CD8-positive, alpha-beta memory T cell (primary cell): ENCODE data around the gene TCN2. TPM values are rescaled to one million over a fixed set of nuclear protein-coding genes. Genes with fewer than 3 reads are reported as not detected.
"Not testable (repeated sequence)": the region's sequence is repeated elsewhere in the genome, so short reads cannot be mapped to it uniquely, and the experiment has no call there.

Experiments
- CTCF ChIA-PET: fragments of 350-600 bp; sonication (Branson Sonifier 250); formaldehyde crosslinking; loops from one replicate; lab custom pipeline; 2021; ENCODE audit warnings: antibody characterized with exemption; lab: Charles Lee
- POLR2A ChIA-PET: fragments of 350-600 bp; sonication (Branson Sonifier 250); formaldehyde crosslinking; loops from one replicate; lab custom pipeline; 2021; ENCODE audit warnings: antibody characterized with exemption; lab: Charles Lee
- DNase-seq, 5 donors: peaks; one replicate each; pipeline versions ENCODE4 v3.0.0 to v3.0.0-alpha.2; 2020 to 2022; ENCODE audit warnings: mixed read lengths in 1 of 5
- H3K27ac ChIP-seq: one replicate; pipeline ENCODE4 v1.7.0; 2013; ENCODE audit warnings: low read depth, mild to moderate bottlenecking, low read length, moderate library complexity
- H3K27me3 ChIP-seq: 2 replicates; pipeline ENCODE4 v1.7.0; 2013; ENCODE audit warnings: low read length, mild to moderate bottlenecking; ENCODE audit not compliant: insufficient read depth, poor library complexity, severe bottlenecking
- H3K36me3 ChIP-seq: 2 replicates; pipeline ENCODE4 v1.7.0; 2013; ENCODE audit warnings: mild to moderate bottlenecking, low read length, moderate library complexity; ENCODE audit not compliant: insufficient read depth
- H3K4me1 ChIP-seq: 2 replicates; pipeline ENCODE4 v1.7.0; 2013; ENCODE audit warnings: mild to moderate bottlenecking, low read length, moderate library complexity; ENCODE audit not compliant: insufficient read depth
- H3K4me3 ChIP-seq: 2 replicates; pipeline ENCODE4 v1.7.0; 2013; ENCODE audit warnings: mild to moderate bottlenecking, low read length
- H3K9me3 ChIP-seq: 2 replicates; pipeline ENCODE4 v1.7.0; 2013; ENCODE audit warnings: mild to moderate bottlenecking, low read length
- H3K27ac Mint-ChIP-seq, 8 donors: one replicate each; pipeline ENCODE4 v1.8.0; 2020 to 2021; ENCODE audit warnings: mixed read lengths in 8 of 8, mild to moderate bottlenecking in 6 of 8, inconsistent platforms in 3 of 8, moderate library complexity in 3 of 8
- H3K27me3 Mint-ChIP-seq, 2 donors: one replicate each; pipeline ENCODE4 v1.8.0; 2020 to 2021; ENCODE audit warnings: mixed read lengths in 2 of 2, mild to moderate bottlenecking in 1 of 2, moderate library complexity in 1 of 2
- H3K36me3 Mint-ChIP-seq, 3 donors: one replicate each; pipeline ENCODE4 v1.8.0; 2020 to 2021; ENCODE audit warnings: mixed read lengths in 3 of 3, inconsistent platforms in 1 of 3, mild to moderate bottlenecking in 1 of 3
- H3K4me1 Mint-ChIP-seq, 3 donors: one replicate each; pipeline ENCODE4 v1.8.0; 2020 to 2021; ENCODE audit warnings: mixed read lengths in 3 of 3, inconsistent platforms in 1 of 3, mild to moderate bottlenecking in 1 of 3
- H3K4me3 Mint-ChIP-seq, 7 donors: one replicate each; pipeline ENCODE4 v1.8.0; 2020 to 2021; ENCODE audit warnings: mixed read lengths in 7 of 7, mild to moderate bottlenecking in 6 of 7, moderate library complexity in 4 of 7, inconsistent platforms in 2 of 7
- H3K9me3 Mint-ChIP-seq, 5 donors: one replicate each; pipeline ENCODE4 v1.8.0; 2020 to 2022; ENCODE audit warnings: mixed read lengths in 5 of 5, mild to moderate bottlenecking in 3 of 5, moderate library complexity in 2 of 5, inconsistent platforms in 1 of 5
- polyA plus RNA-seq: library from polyadenylated mRNA; unstranded; fragments of 300-500 nt; fragmentation: Illumina TruSeq; gene quantifications from one replicate; pipeline ENCODE4 v1.2.3, GENCODE V29; 2021
- total RNA-seq, 2 experiments: library from RNA; stranded (reverse); gene quantifications; one replicate each; pipeline ENCODE4 v1.2.3, GENCODE V29; 2021

Gene TCN2
- total and polyA plus RNA-seq, 3 experiments from 2014 or later: 0.11 to 0.63 (median 0.28) TPM

DNA sequence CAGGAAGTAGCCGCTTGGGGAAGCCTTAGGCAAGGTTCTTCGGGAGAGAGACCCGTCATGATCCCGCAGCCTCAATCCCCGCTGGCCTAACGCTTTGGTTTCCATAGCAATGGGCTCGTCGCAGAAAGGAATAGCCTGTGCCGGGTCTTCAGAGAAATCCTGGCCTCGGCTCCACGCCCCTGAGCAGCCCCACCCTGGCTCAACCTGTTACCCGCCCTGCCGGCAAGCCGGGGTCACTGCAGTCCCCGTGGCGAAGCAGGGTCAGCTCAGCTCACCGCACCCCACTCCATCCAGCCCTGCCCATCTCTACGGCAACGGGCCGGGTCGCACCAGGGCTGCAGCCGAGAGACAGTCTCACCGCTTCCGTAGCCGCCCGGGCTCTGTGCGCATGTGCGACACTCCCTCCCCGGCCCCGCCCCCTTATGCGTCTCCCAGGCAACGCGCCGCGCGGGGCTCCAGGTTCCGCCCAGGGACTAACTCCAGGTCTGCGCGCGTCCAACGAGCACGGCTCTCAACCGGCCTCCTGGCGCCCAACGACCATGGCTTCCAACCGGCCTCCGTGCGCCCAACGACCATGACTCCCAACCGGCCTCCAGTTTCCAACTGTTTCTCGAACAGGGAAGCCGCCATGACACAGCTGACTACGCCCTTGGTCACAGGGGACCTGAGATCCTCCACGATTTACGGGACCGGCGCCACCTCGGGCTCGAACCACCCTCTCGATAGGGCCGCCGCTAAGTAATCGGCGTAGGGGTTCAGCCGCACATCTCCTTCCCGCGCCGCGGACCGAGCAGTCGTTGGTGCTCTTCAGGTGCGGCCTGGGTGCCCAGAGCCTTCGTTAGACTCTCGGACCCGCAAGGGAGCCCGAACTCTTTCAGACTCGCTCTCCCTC, 60.8 kb downstream of the TCN2 start, which contains the start of gene DUSP18:
Gene DUSP18 (minus strand): TSS at position 382 of the 892 bp plus-strand sequence. CDS start 3,872 bp downstream, outside the sequence.
- Histone ChIP-seq H3K4me3 (peak within 1 kb of the TSS; percentile 96), H3K4me1 (peaks cover 20% of the 10 kb centered on the region), H3K27me3 (no peaks in the 10 kb centered on the region), H3K9me3 (no peaks in the 10 kb centered on the region), H3K27ac (peak within 1 kb of the TSS; percentile 84), H3K36me3 (no peaks in the 10 kb centered on the region)
- peak; percentile 90 to 96 (median 93) for DNase-seq
- CTCF ChIA-PET: interaction anchor here (1.0 to 2.0 kb wide), 2 partner anchors 32 to 416 kb away, joined by 3 to 14 read pairs; partner anchors contain the start of gene SLC35E4
- peak within 1 kb of the TSS; percentile 89 to 98 (median 95) for H3K4me3 Mint-ChIP-seq
- no peaks in the 10 kb centered on the region for H3K27me3 Mint-ChIP-seq
- POLR2A ChIA-PET: interaction anchor here (0.7 to 1.6 kb wide), 3 partner anchors 32 to 301 kb away, joined by 4 read pairs; partner anchors contain the start of genes MORC2, SLC35E4 and TUG1
- H3K36me3 Mint-ChIP-seq: peaks cover 0 to 32% (median 13%) of the 10 kb centered on the region in 3 donors
- H3K9me3 Mint-ChIP-seq: no peaks in the 10 kb centered on the region
- H3K4me1 Mint-ChIP-seq: peaks cover 23 to 42% (median 38%) of the 10 kb centered on the region in 3 donors
- H3K27ac Mint-ChIP-seq: peak within 1 kb of the TSS; percentile 88 to 97 (median 94)

- Histone ChIP-seq H3K27me3 (no peaks in the 10 kb centered on the region), H3K4me1 (peaks cover 20% of the 10 kb centered on the region), H3K27ac (peak overlapping the region; percentile 84), H3K9me3 (no peaks in the 10 kb centered on the region), H3K4me3 (peak overlapping the region; percentile 96), H3K36me3 (no peaks in the 10 kb centered on the region)
- Mint-ChIP-seq H3K4me1 (peaks cover 23 to 36% (median 35%) of the 10 kb centered on the region in 3 donors), H3K9me3 (no peaks in the 10 kb centered on the region), H3K4me3 (peak overlapping the region; percentile 89 to 98 (median 95)), H3K27ac (peak overlapping the region in 6 of 8 donors; percentile 62 to 97 (median 92)), H3K27me3 (no peaks in the 10 kb centered on the region), H3K36me3 (peaks cover 0 to 26% (median 7%) of the 10 kb centered on the region in 3 donors)
- DNase-seq: no peak
- ChIA-PET CTCF (interaction anchor here (2.0 kb wide), 1 partner anchor 32 kb away, joined by 14 read pairs; the partner anchor contains the start of gene SLC35E4), POLR2A (no interaction called here)
These were observed 61.4 kb downstream of the TCN2 start for GRCh38 chr22:30668386-30668710.

DNA sequence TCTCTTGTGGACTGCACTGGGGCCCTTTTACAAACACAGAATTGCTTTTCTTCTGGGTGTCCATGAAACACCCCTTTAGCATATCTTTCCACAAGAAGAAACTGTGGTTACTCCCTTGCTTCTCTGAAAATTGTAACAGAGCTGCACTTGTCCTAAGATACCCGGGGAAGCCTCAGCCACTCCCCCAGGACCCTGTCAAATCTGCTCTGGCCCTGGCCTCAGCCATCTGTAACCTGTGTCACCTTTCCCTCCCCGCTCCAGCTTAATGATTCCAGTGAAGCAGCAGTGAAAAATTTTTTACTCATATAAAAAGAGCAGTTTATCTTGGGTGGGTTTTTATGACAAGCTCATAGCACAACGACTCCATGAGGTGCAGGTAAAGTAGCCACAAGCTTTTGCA, 64.1 kb downstream of the TCN2 start:
- CTCF ChIA-PET: no interaction called here

DNA sequence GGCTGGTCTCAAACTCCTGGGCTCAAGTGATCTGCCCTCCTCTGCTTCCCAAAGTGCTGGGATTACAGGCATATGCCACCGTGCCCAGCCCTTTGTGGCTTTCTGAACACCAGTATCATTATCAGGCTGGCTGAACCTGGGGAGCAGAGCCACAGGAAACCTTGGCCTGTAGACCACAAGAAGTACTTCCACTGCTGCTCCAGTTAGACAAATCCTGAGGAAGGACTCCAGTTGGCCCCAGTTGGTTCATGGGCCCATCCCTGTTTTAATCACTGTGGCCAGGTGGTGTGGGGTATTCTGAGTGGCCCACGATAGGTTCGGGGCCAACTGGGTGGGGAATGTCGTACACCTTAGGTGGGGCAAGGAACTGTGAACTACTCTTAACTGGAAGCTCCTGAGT, 66.2 kb downstream of the TCN2 start:
- H3K27ac ChIP-seq: no peak overlapping the region
- DNase-seq: no peak
- Mint-ChIP-seq H3K4me3 (peak overlapping the region in 1 of 7 donors; percentile 59), H3K27me3 (peaks cover 5 to 15% of the 10 kb centered on the region in 2 donors), H3K4me1 (peaks cover 4 to 7% (median 6%) of the 10 kb centered on the region in 3 donors), H3K9me3 (no peaks in the 10 kb centered on the region), H3K36me3 (no peaks in the 10 kb centered on the region), H3K27ac (no peak overlapping the region)
- no peak overlapping the region for H3K4me3 ChIP-seq
- POLR2A ChIA-PET: no interaction called here
- H3K27me3 ChIP-seq: no peaks in the 10 kb centered on the region
- peaks cover 4% of the 10 kb centered on the region for H3K4me1 ChIP-seq
- H3K36me3 ChIP-seq: no peaks in the 10 kb centered on the region
- no peaks in the 10 kb centered on the region for H3K9me3 ChIP-seq
- CTCF ChIA-PET: interaction anchor here (1.3 kb wide), 1 partner anchor 38 kb away, joined by 4 read pairs; no protein-coding TSS in a partner anchor

More for the DNA sequence above, 64.1 kb downstream of the TCN2 start:
- Histone ChIP-seq H3K4me3 (no peak overlapping the region), H3K27ac (no peak overlapping the region), H3K9me3 (no peaks in the 10 kb centered on the region), H3K4me1 (peaks cover 17% of the 10 kb centered on the region), H3K27me3 (no peaks in the 10 kb centered on the region), H3K36me3 (no peaks in the 10 kb centered on the region)
- DNase-seq: no peak
- H3K4me1 Mint-ChIP-seq: peaks cover 14 to 21% (median 18%) of the 10 kb centered on the region in 3 donors
- H3K27me3 Mint-ChIP-seq: peaks cover 0 to 2% of the 10 kb centered on the region in 2 donors
- peak overlapping the region in 1 of 7 donors; percentile 61 for H3K4me3 Mint-ChIP-seq
- H3K36me3 Mint-ChIP-seq: peaks cover 0 to 11% (median 0%) of the 10 kb centered on the region in 3 donors
- no peaks in the 10 kb centered on the region for H3K9me3 Mint-ChIP-seq
- POLR2A ChIA-PET: no interaction called here
- peak overlapping the region in 2 of 8 donors; percentile 14 to 51 for H3K27ac Mint-ChIP-seq

DNA sequence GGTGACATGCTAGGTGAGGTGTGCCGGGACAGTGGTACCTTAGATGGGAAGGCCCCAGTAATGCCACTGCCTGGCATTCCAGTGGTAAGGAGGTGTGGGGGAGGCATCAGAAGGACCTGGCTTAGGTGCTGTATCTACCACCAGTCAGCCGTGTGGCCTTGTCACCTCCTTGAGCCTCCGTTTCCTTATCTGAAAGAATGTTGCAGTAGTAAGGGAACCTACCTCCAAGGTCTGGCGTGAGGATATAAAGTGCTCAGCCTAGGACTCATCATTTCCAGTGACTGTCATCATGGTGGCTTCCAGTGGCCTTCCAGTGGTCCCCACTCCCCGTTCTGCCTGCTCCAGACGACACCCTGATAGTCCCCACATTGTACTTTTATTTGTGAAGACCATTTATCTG, 67.5 kb downstream of the TCN2 start:
- Mint-ChIP-seq H3K4me1 (no peaks in the 10 kb centered on the region), H3K27me3 (peaks cover 7 to 15% of the 10 kb centered on the region in 2 donors), H3K27ac (no peak overlapping the region), H3K36me3 (no peaks in the 10 kb centered on the region), H3K9me3 (no peaks in the 10 kb centered on the region), H3K4me3 (no peak overlapping the region)
- Histone ChIP-seq H3K27me3 (no peaks in the 10 kb centered on the region), H3K4me3 (no peak overlapping the region), H3K9me3 (no peaks in the 10 kb centered on the region), H3K4me1 (no peaks in the 10 kb centered on the region), H3K36me3 (no peaks in the 10 kb centered on the region), H3K27ac (no peak overlapping the region)
- ChIA-PET CTCF (no interaction called here), POLR2A (no interaction called here)
- DNase-seq: no peak

- no peak overlapping the region for H3K4me3 Mint-ChIP-seq
- no peaks in the 10 kb centered on the region for H3K36me3 Mint-ChIP-seq
- ChIA-PET POLR2A (no interaction called here), CTCF (no interaction called here)
- no peaks in the 10 kb centered on the region for H3K4me1 Mint-ChIP-seq
- Histone ChIP-seq H3K9me3 (no peaks in the 10 kb centered on the region), H3K27ac (no peak overlapping the region), H3K27me3 (no peaks in the 10 kb centered on the region), H3K4me1 (no peaks in the 10 kb centered on the region), H3K4me3 (no peak overlapping the region), H3K36me3 (no peaks in the 10 kb centered on the region)
- H3K9me3 Mint-ChIP-seq: no peaks in the 10 kb centered on the region
- H3K27me3 Mint-ChIP-seq: peaks cover 7 to 15% of the 10 kb centered on the region in 2 donors
- no peak for DNase-seq
- peak overlapping the region in 1 of 8 donors; percentile 44 for H3K27ac Mint-ChIP-seq
These were observed 68.5 kb downstream of the TCN2 start for GRCh38 chr22:30675436-30675835.

DNA sequence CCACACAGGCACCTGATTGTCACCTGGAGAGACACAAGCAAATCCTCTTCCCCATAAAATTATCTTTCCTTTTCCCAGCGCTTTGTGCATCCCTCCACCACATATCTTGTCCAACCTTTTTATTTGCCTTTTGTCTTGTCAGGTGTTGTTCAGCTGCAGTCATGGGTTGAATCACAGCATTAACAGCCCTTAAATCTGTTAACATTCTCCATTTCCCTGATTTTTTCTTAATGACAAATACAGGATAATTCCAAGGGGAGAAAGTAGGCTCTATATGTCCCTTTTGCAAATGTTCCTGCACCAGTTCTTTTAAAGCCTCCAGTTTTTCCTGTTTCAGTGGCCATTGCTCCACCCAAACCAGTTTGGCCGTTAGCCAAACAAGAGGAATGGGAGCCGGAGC, 69.6 kb downstream of the TCN2 start:
- H3K4me1 ChIP-seq, H3K4me3 Mint-ChIP-seq, H3K36me3 Mint-ChIP-seq, H3K4me1 Mint-ChIP-seq, DNase-seq, H3K27ac Mint-ChIP-seq, CTCF ChIA-PET, H3K27ac ChIP-seq, H3K4me3 ChIP-seq, POLR2A ChIA-PET, H3K27me3 ChIP-seq, H3K9me3 ChIP-seq, H3K9me3 Mint-ChIP-seq, H3K36me3 ChIP-seq: not testable (repeated sequence)
- H3K27me3 Mint-ChIP-seq: peaks cover 7 to 15% of the 10 kb centered on the region in 2 donors
